SKM-1 (cell line): Measurements from ENCODE around the gene HYAL2.
"Not testable (repeated sequence)": the region's sequence is repeated elsewhere in the genome, so short reads cannot be mapped to it uniquely, and the experiment has no call there.

Experiments
- DNase-seq: peaks from one replicate; lab custom pipeline; 2025; ENCODE audit not compliant: unreplicated experiment; lab: John Stamatoyannopoulos, UW

HYAL2 gene

DNA sequence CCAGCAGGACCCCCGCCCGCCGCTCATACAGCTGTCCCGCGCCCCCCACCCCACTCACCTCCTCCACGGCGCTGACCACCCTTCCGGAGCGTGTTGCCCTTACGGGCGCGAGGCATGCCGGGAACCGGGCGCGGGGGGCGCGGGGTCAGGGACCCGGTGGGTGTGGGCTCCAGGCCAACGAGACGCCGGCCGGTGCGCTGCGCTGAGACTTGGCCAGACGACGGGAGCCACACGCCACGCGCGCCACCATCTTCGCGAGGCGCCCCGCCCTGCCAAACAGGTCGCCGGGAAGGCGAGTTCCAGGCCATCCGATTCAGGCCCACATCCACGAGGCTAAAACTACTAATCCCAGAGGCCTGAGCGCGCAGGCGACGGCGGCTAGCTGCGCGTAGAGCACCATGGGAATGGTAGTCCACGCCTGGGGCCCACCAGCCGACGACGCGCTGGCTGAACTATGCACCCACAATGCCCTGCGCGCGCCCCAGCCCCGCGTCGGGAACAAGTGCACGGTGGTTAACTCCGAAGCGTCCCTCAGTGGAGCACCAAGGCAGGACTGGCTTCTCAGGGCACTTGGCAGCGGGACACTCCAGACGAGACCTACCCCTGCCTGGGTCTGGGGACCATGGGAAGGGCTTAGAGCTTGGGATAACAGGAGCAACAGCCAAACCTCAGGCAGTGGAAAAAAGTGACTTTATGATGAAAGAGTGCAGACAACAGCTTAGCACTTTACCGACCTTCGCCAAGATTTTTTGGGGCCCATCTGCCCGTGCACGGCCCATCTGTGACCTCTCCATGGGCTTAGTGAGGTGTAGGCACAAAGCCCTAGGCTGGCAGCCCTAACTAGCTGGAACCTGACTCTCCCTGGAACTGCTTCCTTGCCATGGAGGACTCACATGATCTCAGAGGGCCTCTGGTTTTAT, 30.1 kb downstream of the HYAL2 start, which contains the start of gene IFRD2:
TSS of gene IFRD2 (minus strand) at position 271 of the 920 bp plus-strand sequence. CDS start at position 116, 155 bp downstream.
- DNase-seq = peak; percentile 97

DNA sequence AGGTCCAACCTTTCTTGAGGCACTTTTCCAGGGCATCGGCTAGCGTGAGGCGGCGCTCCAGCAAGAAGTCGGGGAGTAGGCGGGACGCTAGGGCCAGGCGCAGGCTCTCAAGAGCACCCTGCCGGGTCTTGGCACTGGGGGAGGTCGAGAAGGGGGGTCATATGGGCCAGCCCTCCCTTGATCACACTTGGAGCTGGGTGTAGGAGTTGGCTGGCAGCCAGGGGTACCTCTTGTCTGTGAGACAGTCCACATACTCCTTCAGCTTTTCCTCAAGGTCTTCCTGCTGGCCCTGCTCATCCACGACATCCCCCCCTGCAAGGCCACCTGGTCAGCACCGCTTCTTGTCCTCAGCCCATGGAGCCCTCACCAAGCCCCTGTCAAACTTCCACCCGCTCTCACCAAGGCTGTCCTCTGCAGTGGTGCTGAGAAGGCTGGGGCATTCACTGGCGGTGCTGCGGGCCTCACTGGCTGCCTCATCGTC, 32.3 kb downstream of the HYAL2 start:
- DNase-seq = no peak

DNA sequence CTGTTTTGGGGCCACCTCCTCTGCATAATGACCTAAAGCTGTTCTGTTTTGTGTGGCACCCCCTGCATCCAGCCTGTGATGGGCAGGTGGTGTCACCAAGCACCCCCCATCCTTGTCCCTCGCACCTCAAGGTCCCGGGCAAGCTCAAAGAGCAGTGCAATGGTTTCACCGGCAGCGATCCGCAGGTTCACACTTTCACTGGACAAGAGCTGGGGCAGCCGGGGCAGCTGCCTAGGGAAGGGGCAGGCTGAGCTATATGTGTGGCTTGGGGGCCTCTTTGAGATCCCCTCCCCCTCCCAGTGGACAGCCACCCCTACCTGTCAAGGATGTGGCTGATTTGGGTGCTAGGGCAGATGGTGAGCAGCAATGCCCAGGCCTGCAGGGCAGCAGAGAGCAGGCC, 33.4 kb downstream of the HYAL2 start:
- no peak for DNase-seq

DNA sequence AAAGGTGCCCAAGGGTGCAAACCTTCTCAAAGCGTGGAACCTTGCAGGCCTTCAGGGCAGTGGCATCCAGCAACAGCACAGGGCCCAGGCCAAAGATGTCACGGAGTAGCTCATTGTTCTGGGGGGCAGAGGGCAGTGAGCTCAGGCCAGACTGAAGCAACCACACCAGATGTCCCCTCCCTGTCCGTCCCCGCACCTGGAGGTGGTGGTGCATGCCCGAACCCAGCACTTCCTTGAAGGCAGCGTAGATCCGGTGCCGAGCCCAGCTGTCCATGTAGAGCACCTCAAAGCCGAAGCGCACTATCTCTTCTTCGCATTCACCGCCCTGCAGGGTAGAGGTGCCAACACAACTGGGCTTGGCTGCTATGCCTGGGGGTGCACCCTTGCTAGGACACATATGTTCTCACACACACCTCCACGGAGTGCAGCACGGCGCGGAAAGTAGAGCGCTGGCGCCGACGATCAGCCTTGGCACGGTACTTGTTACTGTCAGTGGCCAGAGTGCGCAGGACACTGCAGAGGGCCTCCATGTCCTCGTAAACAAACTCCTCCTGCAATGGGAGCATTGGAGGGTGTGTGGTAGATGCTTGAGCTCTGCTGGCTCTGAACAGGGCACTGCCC, 34.0 kb downstream of the HYAL2 start:
- DNase-seq = no peak

DNA sequence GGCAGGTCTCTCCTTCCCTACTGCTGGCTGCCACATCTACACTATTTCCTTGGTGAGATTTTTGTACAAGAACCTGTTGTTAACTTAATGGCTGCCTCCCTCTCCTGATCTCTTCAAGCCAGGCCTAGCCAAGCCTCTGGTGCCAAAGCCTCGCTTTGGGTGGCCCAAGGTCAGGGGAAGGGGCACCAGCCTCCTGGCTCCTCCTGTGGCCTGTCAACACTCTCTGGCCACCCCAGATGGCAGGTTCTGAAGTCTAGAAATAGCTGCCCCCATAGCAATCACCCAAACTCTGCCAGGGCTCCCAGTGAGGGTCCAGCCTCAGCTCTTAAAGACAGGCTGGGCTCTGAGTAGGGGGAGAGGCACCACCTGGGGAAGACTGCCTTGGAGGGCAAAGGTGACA, 35.3 kb downstream of the HYAL2 start:
- no peak for DNase-seq

DNA sequence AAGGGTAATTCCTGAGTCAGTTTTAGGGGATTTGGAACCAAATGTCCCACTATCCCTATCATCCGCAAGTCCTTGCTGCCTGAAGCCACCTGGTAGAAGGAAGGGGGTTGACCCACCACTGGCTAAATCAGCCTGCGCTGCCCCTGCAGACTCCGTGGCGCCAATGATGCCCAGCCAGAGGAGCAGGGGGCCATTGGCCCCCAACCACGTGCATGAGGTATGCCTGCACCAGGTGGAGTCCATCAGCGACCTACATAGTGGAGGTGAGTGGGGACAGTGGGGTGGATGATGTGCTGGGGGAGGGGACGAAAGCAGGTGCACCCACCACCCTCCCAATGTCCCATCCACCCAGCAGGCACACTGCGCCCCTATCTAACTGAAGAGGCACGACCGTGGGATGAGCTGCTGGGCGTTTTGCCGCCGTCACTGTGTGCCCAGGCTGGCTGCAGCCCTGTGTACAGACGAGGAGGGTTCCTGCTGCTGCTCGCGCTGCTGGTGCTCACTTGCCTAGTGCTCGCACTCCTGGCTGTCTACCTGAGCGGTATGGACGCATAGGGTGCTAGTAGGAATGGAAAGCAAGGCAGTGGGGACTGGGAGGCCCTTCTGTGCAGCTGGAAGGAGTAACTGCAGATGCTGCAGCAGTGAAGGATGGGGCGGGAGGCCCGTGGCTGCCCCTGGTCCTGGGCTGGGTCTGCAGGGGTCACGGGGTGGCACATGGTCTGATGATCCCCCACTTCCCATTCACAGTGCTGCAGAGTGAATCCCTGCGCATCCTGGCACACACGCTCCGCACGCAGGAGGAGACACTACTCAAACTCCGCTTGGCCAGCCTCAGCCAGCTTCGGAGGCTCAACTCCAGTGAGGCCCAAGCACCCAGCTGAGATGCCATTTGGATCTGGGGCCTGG, 36.0 kb downstream of the HYAL2 start:
- DNase-seq = no peak

DNA sequence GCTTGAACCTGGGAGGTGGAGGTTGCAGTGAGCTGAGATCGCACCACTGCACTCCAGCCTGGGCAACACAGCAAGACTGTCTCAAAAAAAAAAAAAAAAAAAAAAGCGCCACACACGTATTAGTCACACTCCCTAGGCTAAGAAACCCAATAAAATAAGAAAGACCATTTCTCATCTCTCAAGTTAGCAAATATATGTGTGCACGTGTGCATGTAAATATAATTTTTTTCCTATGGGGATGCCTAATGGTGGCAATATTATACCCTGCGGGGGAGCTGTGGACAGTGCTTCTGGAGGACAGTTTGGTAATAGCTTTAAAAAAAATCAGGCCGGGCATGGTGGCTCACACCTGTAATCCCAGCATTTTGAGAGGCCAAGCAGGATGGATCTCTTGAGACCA, 38.4 kb downstream of the HYAL2 start:
- not testable (repeated sequence) for DNase-seq

DNA sequence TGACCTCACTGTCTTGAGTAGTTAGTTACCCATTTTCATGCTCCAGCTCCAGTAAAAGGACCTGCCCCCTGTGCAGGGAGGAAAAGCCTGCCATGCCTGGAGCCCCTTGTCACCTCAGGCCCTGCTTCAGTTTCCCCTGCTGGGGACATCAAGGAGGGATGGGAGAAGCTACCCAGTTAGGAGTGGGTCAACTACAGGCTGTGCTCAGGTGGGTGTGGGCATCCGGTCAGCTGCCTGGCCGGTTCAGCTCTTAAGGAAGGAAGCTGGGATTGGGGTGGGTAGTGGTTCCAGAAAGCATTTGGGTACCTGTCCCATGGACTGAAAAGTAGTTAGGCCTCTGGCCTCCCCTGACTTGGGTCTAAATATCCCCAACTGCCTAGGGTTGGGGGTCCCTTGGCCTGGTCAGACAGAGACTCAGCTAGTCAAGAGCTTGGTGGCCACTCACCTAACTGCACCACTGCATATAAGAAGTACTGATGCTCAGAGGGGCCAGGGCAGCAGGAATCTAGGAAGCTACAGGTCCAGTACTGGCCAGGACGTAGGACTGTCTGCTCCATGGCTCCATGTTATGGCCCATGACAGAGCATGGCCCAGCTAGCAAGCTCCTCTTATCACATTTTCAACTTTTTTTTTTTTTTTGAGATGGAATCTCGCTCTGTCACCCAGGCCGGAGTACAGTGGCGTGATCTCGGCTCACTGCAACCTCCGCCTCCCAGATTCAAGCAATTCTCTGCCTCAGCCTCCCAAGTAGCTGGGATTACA, 43.1 kb downstream of the HYAL2 start:
- DNase-seq = no peak

DNA sequence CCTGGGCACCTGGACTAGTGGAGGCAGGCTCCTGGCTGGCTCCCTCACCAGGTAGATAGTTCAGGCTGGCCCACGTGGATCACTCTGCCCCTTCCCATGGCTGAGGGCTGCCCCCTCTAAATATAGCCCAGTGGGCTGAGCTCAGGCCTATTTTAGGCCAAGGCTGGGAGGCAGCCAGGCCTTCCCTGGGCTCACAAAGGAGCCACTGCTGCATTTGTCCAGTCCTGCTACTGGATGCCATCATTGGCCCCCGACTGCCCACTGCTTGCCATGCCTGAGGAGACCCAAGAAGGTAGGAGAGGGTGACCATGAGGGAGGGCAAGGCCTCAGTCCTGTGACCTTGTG, 43.7 kb downstream of the HYAL2 start, which contains the start of gene LSMEM2:
TSS of gene LSMEM2 (plus strand) at position 208 of the 345 bp plus-strand sequence. CDS start at position 235, 27 bp downstream.
- DNase-seq = no peak

DNA sequence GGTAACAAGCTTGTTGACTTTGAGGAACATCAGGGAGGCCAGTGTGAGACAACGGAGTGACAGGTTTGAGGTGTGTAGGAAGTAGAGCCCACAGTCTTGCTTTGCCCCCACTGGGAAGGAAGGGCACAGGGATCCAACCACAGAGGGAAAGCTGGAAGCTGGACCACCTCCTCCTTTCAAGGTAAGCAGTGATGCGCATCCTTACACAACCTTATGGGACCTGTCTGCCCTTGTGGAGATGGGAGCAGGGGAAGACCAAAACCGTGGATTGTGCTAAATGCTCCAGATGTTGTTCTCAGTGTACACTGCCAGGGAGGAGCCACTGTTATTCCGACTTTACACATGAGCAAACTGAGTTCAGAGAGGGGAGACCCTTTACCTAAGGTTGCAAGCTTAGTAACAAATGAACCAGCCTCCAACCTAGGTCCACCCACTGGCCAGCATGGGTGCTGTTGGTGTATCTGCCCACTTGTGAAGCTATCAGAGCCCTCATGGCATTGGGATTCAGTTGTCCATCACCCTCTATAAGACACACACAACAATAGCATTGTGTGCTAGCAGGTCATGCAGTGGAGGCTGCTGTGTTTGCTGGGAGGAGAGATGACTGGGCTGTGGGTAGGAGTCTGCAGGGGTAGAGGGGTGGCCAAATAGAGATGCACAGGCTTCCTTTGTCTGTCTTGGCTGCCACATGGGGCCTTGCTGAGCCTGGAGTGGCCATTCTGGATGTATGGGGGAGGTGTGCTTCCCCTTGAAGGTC, 44.2 kb downstream of the HYAL2 start:
- no peak for DNase-seq

DNA sequence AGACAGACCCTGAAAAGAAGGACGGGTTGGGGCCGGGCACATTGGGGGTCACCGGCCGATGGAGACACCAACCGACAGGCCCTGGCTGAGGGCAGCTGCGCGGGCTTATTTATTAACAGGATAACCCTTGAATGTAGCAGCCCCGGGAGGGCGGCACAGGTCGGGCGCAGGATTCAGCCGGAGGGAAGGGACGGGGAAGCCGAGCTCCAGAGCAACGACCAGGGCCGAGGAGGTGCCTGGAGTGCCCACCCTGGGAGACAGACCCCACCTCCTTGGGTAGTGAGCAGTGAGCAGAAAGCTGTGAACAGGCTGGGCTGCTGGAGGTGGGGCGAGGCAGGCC, 45.8 kb downstream of the HYAL2 start:
- no peak for DNase-seq

DNA sequence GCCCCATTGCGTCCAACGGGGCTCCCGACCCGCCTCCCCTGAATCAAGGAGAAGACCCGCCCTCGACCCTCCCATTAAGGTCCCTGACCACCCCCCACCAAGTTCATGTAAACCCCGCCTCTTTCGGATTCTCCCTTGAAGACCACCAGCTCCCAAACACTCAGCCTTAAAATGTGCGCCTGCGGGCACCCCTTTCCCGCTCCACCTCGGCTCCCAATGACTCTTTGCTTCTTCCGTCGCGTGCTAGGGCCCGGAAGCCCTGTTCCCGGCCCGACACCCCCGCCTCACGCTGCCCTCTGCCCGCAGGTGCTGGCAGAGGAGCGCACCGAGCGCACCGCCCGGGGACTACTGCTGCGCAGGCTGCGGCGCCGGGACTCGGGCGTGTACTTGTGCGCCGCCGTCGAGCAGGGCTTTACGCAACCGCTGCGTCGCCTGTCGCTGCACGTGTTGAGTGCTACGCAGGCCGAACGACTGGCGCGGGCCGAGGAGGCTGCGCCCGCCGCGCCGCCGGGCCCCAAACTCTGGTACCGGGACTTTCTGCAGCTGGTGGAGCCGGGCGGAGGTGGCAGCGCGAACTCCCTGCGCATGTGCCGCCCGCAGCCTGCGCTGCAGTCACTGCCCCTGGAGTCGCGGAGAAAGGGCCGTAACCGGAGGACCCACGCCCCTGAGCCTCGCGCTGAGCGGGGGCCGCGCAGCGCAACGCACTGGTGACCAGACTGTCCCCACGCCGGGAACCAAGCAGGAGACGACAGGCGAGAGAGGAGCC, 46.4 kb downstream of the HYAL2 start:
- no peak for DNase-seq

DNA sequence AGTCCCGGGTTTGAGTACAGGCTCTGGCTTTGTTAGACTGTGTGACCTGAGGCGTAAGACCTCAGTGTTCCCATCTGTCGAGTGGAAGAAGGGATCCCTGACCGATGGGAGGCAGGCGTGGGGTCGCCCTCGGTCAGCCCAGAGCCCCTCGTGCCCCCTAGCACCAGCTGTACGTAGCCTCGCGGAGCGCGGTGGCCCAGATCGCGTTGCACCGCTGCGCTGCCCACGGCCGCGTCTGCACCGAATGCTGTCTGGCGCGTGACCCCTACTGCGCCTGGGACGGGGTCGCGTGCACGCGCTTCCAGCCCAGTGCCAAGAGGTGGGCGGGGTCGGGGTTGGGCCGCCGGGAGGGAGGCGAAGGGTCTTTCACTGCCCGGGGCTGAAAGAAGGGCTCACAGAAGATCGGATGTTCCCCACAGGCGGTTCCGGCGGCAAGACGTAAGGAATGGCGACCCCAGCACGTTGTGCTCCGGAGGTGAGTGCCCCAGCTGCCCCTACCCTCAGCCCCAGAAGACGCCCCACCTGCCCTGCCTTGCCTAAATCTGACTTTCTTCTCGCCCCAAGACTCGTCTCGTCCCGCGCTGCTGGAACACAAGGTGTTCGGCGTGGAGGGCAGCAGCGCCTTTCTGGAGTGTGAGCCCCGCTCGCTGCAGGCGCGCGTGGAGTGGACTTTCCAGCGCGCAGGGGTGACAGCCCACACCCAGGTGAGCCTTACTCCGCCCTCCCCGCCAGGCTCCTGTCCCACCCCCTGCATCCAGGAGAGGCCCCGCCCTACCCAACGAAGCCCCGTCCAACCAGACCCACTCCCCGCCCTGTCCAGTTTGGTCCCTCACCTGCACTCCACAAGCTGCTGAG, 47.2 kb downstream of the HYAL2 start:
- no peak for DNase-seq

DNA sequence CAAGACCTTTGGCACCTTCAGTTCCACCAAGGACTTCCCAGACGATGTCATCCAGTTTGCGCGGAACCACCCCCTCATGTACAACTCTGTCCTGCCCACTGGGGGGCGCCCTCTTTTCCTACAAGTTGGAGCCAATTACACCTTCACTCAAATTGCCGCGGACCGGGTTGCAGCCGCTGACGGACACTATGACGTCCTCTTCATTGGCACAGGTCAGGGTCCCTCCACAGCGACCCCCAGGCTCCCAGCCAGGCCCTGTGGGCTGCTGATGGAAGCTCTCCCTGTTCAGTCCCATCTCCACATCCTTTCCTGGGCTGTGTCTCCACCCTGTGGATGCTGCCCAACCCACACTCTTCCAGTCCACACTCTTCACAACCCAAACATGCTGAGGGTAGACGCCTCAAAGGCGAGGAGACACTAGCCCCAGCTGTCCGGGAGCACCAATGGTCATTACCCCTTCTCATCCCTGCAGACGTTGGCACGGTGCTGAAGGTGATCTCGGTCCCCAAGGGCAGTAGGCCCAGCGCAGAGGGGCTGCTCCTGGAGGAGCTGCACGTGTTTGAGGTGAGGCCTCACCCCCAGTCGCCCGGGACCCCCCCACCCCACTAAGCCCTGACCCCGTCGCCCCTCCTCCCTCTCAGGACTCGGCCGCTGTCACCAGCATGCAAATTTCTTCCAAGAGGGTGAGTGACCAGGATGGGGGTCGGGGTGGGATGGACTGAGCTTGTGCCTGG, 48.0 kb downstream of the HYAL2 start:
- peak; percentile 35 for DNase-seq

DNA sequence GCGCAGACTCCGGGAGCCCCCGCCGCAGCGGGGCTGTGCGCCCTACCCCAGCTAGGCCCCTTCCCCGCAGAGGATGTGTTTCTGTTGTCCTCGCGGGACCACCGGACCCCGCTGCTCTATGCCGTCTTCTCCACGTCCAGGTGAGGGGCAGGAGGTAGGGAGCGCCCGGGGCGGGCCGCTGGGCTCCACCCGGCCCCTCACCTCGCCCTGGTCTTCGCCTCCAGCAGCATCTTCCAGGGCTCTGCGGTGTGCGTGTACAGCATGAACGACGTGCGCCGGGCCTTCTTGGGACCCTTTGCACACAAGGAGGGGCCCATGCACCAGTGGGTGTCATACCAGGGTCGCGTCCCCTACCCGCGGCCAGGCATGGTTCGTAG, 48.9 kb downstream of the HYAL2 start:
- no peak for DNase-seq

DNA sequence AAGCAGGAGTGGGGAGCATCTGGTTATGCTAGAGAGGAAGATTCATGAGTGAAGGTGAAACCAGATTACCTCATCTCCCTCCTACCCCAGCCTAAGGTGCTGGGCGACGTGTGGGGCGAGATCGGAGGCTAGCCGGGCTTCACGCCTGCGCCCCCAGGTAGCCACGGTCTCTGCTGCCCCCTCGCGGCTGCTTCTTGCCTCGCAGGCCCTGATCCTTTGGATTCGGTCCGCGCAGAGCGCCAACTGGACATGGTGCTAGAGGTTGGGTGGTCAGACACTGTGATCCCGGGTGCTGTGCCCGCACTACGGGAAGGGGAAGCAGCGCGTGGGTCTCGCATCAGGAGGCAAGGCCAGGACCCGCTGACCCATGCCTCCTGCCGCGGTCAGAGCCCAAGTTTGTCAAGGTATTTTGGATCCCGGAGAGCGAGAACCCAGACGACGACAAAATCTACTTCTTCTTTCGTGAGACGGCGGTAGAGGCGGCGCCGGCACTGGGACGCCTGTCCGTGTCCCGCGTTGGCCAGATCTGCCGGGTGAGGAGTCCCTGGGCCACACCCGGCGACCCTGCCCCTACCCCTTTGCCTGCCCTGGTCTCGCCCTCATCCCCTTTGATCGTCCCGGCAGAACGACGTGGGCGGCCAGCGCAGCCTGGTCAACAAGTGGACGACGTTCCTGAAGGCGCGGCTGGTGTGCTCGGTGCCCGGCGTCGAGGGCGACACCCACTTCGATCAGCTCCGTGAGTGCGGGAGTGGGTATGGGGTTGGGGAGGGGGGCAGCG, 49.4 kb downstream of the HYAL2 start:
- DNase-seq = peak; percentile 58

DNA sequence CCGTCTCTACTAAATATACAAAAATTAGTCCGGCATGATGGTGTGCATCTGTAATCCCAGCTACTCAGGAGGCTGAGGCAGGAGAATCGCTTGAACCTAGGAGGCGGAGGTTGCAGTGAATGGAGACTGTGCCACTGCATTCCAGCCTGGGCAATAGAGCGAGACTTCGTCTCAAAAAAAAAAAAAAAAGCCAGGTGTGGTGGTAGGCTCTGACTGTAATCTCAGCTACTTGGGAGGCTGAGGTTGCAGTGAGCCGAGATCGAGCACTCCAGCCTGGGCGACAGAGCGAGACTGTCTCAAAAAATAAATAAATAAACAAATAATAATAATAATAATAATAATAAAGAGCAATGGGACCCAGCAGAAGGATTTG, 50.0 kb downstream of the HYAL2 start:
- DNase-seq = not testable (repeated sequence)
